Islet precursor cell (in vitro differentiated cells): ENCODE data around the gene GREM1.

Source experiments
- DNase-seq: peaks from one replicate; pipeline ENCODE4 v3.0.0-alpha.2; 2018

GREM1 gene

GRCh38 chr15:32732574-32733157 lies 14.9 kb downstream of the GREM1 start:
- DNase-seq = no peak

GRCh38 chr15:32733281-32733680 lies 15.5 kb downstream of the GREM1 start:
- no peak for DNase-seq

- no peak for DNase-seq
Measured at GRCh38 chr15:32735989-32736700, 18.3 kb downstream of the GREM1 start.

- DNase-seq = no peak
Measured at GRCh38 chr15:32736701-32737061, 18.9 kb downstream of the GREM1 start.

GRCh38 chr15:32737304-32737703 lies 19.5 kb downstream of the GREM1 start:
- DNase-seq = no peak

GRCh38 chr15:32738666-32739065 lies 20.9 kb downstream of the GREM1 start:
- DNase-seq = no peak

- DNase-seq = no peak
Measured at GRCh38 chr15:32739522-32740063, 21.8 kb downstream of the GREM1 start.

GRCh38 chr15:32743411-32744140 lies 25.8 kb downstream of the GREM1 start:
- no peak for DNase-seq

- no peak for DNase-seq
Measured at GRCh38 chr15:32746116-32746857, 28.5 kb downstream of the GREM1 start.

GRCh38 chr15:32747921-32748342 lies 30.1 kb downstream of the GREM1 start:
- DNase-seq = no peak

- no peak for DNase-seq
Measured at GRCh38 chr15:32750979-32751378, 33.2 kb downstream of the GREM1 start.

GRCh38 chr15:32757426-32757825 lies 39.6 kb downstream of the GREM1 start:
- no peak for DNase-seq

- no peak for DNase-seq
Measured at GRCh38 chr15:32763295-32763694, 45.5 kb downstream of the GREM1 start.

- no peak for DNase-seq
Measured at GRCh38 chr15:32765236-32765635, 47.4 kb downstream of the GREM1 start.

GRCh38 chr15:32766101-32766500 lies 48.3 kb downstream of the GREM1 start:
- DNase-seq = no peak

- no peak for DNase-seq
Measured at GRCh38 chr15:32767236-32767635, 49.4 kb downstream of the GREM1 start.

GRCh38 chr15:32774022-32774421 lies 56.2 kb downstream of the GREM1 start:
- no peak for DNase-seq

- DNase-seq = no peak
Measured at GRCh38 chr15:32775103-32775502, 57.3 kb downstream of the GREM1 start.

- no peak for DNase-seq
Measured at GRCh38 chr15:32778391-32779176, 60.8 kb downstream of the GREM1 start.

GRCh38 chr15:32781781-32782180 lies 64.0 kb downstream of the GREM1 start:
- DNase-seq = no peak

GRCh38 chr15:32784581-32784980 lies 66.8 kb downstream of the GREM1 start:
- DNase-seq = no peak

- DNase-seq = no peak
Measured at GRCh38 chr15:32786906-32787305, 69.1 kb downstream of the GREM1 start.
